Caco-2 (cell line): ENCODE data around the gene SUN1. TPM values are rescaled to one million over a fixed set of nuclear protein-coding genes. Genes with fewer than 3 reads are reported as not detected.
"Not testable (repeated sequence)": the region's sequence is repeated elsewhere in the genome, so short reads cannot be mapped to it uniquely, and the experiment has no call there.

Source experiments
- BruUV-seq: library from RNA; stranded (reverse); fragments of 400-500 nt; replicated peaks from 2 replicates; lab custom pipeline; 2021; lab: Mats Ljungman, UMichigan
- CTCF ChIA-PET: fragments of 300-600 bp; sonication (Branson Sonifier 250); formaldehyde crosslinking; loops from one replicate; lab custom pipeline; 2022; ENCODE audit warnings: antibody characterized with exemption; lab: Charles Lee
- POLR2A ChIA-PET: fragments of 300-600 bp; sonication (Branson Sonifier 250); formaldehyde crosslinking; loops from one replicate; lab custom pipeline; 2022; ENCODE audit warnings: antibody characterized with exemption; lab: Charles Lee
- DNase-seq, 2 experiments: peaks; one replicate each; pipeline versions ENCODE4 v3.0.0 to v3.0.0-alpha.2; 2020 to 2022
- H3K27me3 ChIP-seq: replicated peaks from 2 replicates; pipeline ENCODE4 v1.6.0; 2011; ENCODE audit warnings: low read length; ENCODE audit not compliant: control insufficient read depth, insufficient read depth
- H3K36me3 ChIP-seq: 2 replicates; pipeline ENCODE4 v1.5.1; 2011; ENCODE audit warnings: low read length; ENCODE audit not compliant: control insufficient read depth, insufficient read depth
- H3K4me1 ChIP-seq: fragments of 250-450 bp; sonication (Bioruptor Pico); 2 replicates; pipeline ENCODE4 v1.5.1; 2020; ENCODE audit warnings: mild to moderate bottlenecking
- H3K4me3 ChIP-seq: 2 replicates; pipeline ENCODE4 v1.5.1; 2011; ENCODE audit warnings: low read depth, mild to moderate bottlenecking, control low read depth, low read length
- H3K9me3 ChIP-seq: fragments of 250-450 bp; sonication (Bioruptor Pico); 2 replicates; pipeline ENCODE4 v1.5.1; 2020; ENCODE audit warnings: mild to moderate bottlenecking, moderate library complexity
- H3K27ac Mint-ChIP-seq: one replicate; pipeline ENCODE4 v1.8.0; 2022; ENCODE audit warnings: mixed read lengths; ENCODE audit not compliant: unreplicated experiment
- H3K27me3 Mint-ChIP-seq: one replicate; pipeline ENCODE4 v1.8.0; 2022; ENCODE audit warnings: mixed read lengths; ENCODE audit not compliant: insufficient read depth, unreplicated experiment
- H3K36me3 Mint-ChIP-seq: one replicate; pipeline ENCODE4 v1.8.0; 2022; ENCODE audit warnings: mild to moderate bottlenecking, mixed read lengths; ENCODE audit not compliant: insufficient read depth, unreplicated experiment
- H3K4me1 Mint-ChIP-seq: one replicate; pipeline ENCODE4 v1.8.0; 2022; ENCODE audit warnings: low read depth, mixed read lengths; ENCODE audit not compliant: unreplicated experiment
- H3K4me3 Mint-ChIP-seq: one replicate; pipeline ENCODE4 v1.8.0; 2022; ENCODE audit warnings: mild to moderate bottlenecking, moderate library complexity, mixed read lengths; ENCODE audit not compliant: unreplicated experiment
- H3K9me3 Mint-ChIP-seq: one replicate; pipeline ENCODE4 v1.8.0; 2022; ENCODE audit warnings: mixed read lengths; ENCODE audit not compliant: unreplicated experiment
- CTCF ChIP-seq, 2 experiments: fragments of 200-600 bp in 1 of 2; IDR thresholded peaks; 1 replicate in 1 of 2; 2 replicates in 1 of 2; pipeline versions ENCODE4 v1.5.1 to v1.8.0; 2011 to 2022; ENCODE audit warnings: antibody characterized with exemption in 1 of 2, control low read depth in 1 of 2, inconsistent platforms in 1 of 2, low read depth in 1 of 2, low read length in 1 of 2, mild to moderate bottlenecking in 1 of 2, moderate library complexity in 1 of 2; ENCODE audit not compliant: insufficient read depth in 1 of 2, severe bottlenecking in 1 of 2, unreplicated experiment in 1 of 2
- intact Hi-C: fragments of 100-400 bp; cut with micrococcal nuclease; formaldehyde crosslinking; loops from one replicate; pipeline ENCODE4 v1.10.0; 2022; ENCODE audit not compliant: unreplicated experiment
- total RNA-seq: library from RNA; stranded (reverse); gene quantifications from 2 replicates; pipeline ENCODE4 v1.2.3, GENCODE V29; 2022

SUN1 gene
- total RNA-seq, 1 experiment from 2014 or later: 146 TPM

DNA sequence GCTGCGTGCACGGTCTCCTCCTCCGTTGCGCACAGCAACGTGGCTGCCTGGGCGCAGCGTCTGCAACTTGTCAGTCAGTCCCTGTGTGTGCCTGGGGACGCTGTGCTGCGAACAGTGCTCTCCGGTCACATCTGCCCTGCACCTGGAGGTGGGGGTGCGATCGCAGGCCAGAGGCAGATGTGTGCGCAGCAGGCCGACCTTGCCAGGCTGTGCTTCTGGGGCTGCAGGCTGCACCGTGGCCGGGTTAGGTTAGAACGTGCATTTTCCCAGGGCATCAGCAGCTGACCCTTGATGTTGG is 35.9 kb downstream of the SUN1 start:
- H3K9me3 Mint-ChIP-seq: no peaks in the 10 kb centered on the region
- peaks cover 2% of the 10 kb centered on the region for H3K4me1 Mint-ChIP-seq
- no TSS peak for BruUV-seq

GRCh38 chr7:869348-869747 is 37.1 kb downstream of the SUN1 start:
- ChIA-PET POLR2A (no interaction called here), CTCF (no interaction called here)
- H3K36me3 Mint-ChIP-seq: peaks cover 74% of the 10 kb centered on the region
- no peaks in the 10 kb centered on the region for H3K9me3 Mint-ChIP-seq
- H3K27ac Mint-ChIP-seq: no peak overlapping the region
- TF ChIP-seq CTCF (IDR thresholded peaks at IDR 0.05; ENCODE audit: insufficient read depth in 1 of 2, low read depth in 1 of 2, low read length in 1 of 2, severe bottlenecking in 1 of 2, unreplicated experiment in 1 of 2): no peak
- no peak overlapping the region for H3K4me3 Mint-ChIP-seq
- intact Hi-C loops: no loop called here
- peaks cover 9% of the 10 kb centered on the region for H3K4me1 ChIP-seq
- no peaks in the 10 kb centered on the region for H3K27me3 Mint-ChIP-seq
- no peak overlapping the region for H3K4me3 ChIP-seq
- no TSS peak for BruUV-seq
- H3K36me3 ChIP-seq: peaks cover 5% of the 10 kb centered on the region
- DNase-seq: no peak
- H3K27me3 ChIP-seq: no peaks in the 10 kb centered on the region
- no peaks in the 10 kb centered on the region for H3K9me3 ChIP-seq
- peaks cover 9% of the 10 kb centered on the region for H3K4me1 Mint-ChIP-seq

More for the DNA sequence above, 35.9 kb downstream of the SUN1 start:
- Histone ChIP-seq H3K4me1 (no peaks in the 10 kb centered on the region), H3K9me3 (no peaks in the 10 kb centered on the region), H3K4me3 (no peak overlapping the region), H3K27me3 (no peaks in the 10 kb centered on the region), H3K36me3 (peaks cover 5% of the 10 kb centered on the region)
- peaks cover 79% of the 10 kb centered on the region for H3K36me3 Mint-ChIP-seq
- no peaks in the 10 kb centered on the region for H3K27me3 Mint-ChIP-seq
- H3K4me3 Mint-ChIP-seq: no peak overlapping the region
- DNase-seq: no peak
- H3K27ac Mint-ChIP-seq: no peak overlapping the region
- no peak for TF ChIP-seq CTCF (IDR thresholded peaks at IDR 0.05; ENCODE audit: insufficient read depth in 1 of 2, low read depth in 1 of 2, low read length in 1 of 2, severe bottlenecking in 1 of 2, unreplicated experiment in 1 of 2)
- POLR2A ChIA-PET: no interaction called here
- CTCF ChIA-PET: no interaction called here
- intact Hi-C loops: no loop called here

GRCh38 chr7:871900-872537 is 39.7 kb downstream of the SUN1 start:
- intact Hi-C loops: loop anchor here (2.0 to 5.0 kb wide), 2 partner anchors 55 to 549 kb away; no protein-coding TSS in a partner anchor
- ChIA-PET CTCF (interaction anchor here (0.6 to 1.3 kb wide), 2 partner anchors 33 to 36 kb away, joined by 4 to 6 read pairs; no protein-coding TSS in a partner anchor), POLR2A (no interaction called here)
- no peak for TF ChIP-seq CTCF (IDR thresholded peaks at IDR 0.05; ENCODE audit: insufficient read depth in 1 of 2, low read depth in 1 of 2, low read length in 1 of 2, severe bottlenecking in 1 of 2, unreplicated experiment in 1 of 2)
- Mint-ChIP-seq H3K9me3 (no peaks in the 10 kb centered on the region), H3K27ac (no peak overlapping the region), H3K36me3 (peaks cover 57% of the 10 kb centered on the region), H3K27me3 (no peaks in the 10 kb centered on the region), H3K4me1 (peaks cover 9% of the 10 kb centered on the region), H3K4me3 (no peak overlapping the region)
- Histone ChIP-seq H3K9me3 (no peaks in the 10 kb centered on the region), H3K36me3 (peaks cover 5% of the 10 kb centered on the region), H3K4me1 (peaks cover 16% of the 10 kb centered on the region), H3K4me3 (no peak overlapping the region), H3K27me3 (no peaks in the 10 kb centered on the region)
- no peak for DNase-seq
- no TSS peak for BruUV-seq

- H3K4me3 Mint-ChIP-seq, H3K27me3 ChIP-seq, H3K36me3 ChIP-seq, H3K9me3 Mint-ChIP-seq, POLR2A ChIA-PET, BruUV-seq, DNase-seq, H3K27me3 Mint-ChIP-seq, H3K4me1 Mint-ChIP-seq, H3K9me3 ChIP-seq, H3K4me3 ChIP-seq: not testable (repeated sequence)
- intact Hi-C loops: loop anchor here (1.0 to 5.0 kb wide), 5 partner anchors 11 to 550 kb away; no protein-coding TSS in a partner anchor
- CTCF ChIA-PET: interaction anchor here (1.4 to 3.6 kb wide), 3 partner anchors 13 to 531 kb away, joined by 4 to 58 read pairs (median 16); no protein-coding TSS in a partner anchor
- Mint-ChIP-seq H3K27ac (peak overlapping the region; percentile 48), H3K36me3 (peaks cover 54% of the 10 kb centered on the region)
- peaks cover 16% of the 10 kb centered on the region for H3K4me1 ChIP-seq
Observed at GRCh38 chr7:872685-873084, 40.4 kb downstream of the SUN1 start.
